Smooth muscle cell (in vitro differentiated cells): Measurements from ENCODE around the gene POLD3. TPM values are rescaled to one million over a fixed set of nuclear protein-coding genes. Genes with fewer than 3 reads are reported as not detected.

Experiments
- DNase-seq: peaks from one replicate; lab custom pipeline; 2025; ENCODE audit not compliant: unreplicated experiment; lab: John Stamatoyannopoulos, UW
- H2AFZ ChIP-seq: fragments of 200-600 bp; sonication (generic); 2 replicates; pipeline ENCODE4 v1.6.0; 2016; ENCODE audit warnings: antibody characterized with exemption, low read depth, mild to moderate bottlenecking
- H3F3A ChIP-seq: fragments of 200-600 bp; sonication (generic); 2 replicates; pipeline ENCODE4 v1.6.0; 2017; ENCODE audit warnings: antibody characterized with exemption, low read depth
- H3K27ac ChIP-seq: fragments of 200-600 bp; sonication (generic); 2 replicates; pipeline ENCODE4 v1.5.1; 2016; ENCODE audit warnings: low read depth, mild to moderate bottlenecking
- H3K27me3 ChIP-seq: fragments of 200-600 bp; sonication (generic); 2 replicates; pipeline ENCODE4 v1.6.1; 2016; ENCODE audit warnings: low read depth, mild to moderate bottlenecking
- H3K36me3 ChIP-seq: fragments of 200-600 bp; sonication (generic); 2 replicates; pipeline ENCODE4 v1.5.1; 2016; ENCODE audit warnings: low read depth
- H3K4me1 ChIP-seq: fragments of 200-600 bp; sonication (generic); 2 replicates; pipeline ENCODE4 v1.5.1; 2016; ENCODE audit warnings: low read depth
- H3K4me2 ChIP-seq: fragments of 200-600 bp; sonication (generic); 2 replicates; pipeline ENCODE4 v1.6.0; 2016; ENCODE audit warnings: mild to moderate bottlenecking
- H3K4me3 ChIP-seq: fragments of 200-600 bp; sonication (generic); 2 replicates; pipeline ENCODE4 v1.5.1; 2016; ENCODE audit warnings: mild to moderate bottlenecking
- H3K79me2 ChIP-seq: fragments of 200-600 bp; sonication (generic); 2 replicates; pipeline ENCODE4 v1.6.0; 2016; ENCODE audit warnings: low read depth, mild to moderate bottlenecking
- H3K9ac ChIP-seq: fragments of 200-600 bp; sonication (generic); 2 replicates; pipeline ENCODE4 v1.6.0; 2016; ENCODE audit warnings: low read depth
- H3K9me3 ChIP-seq: fragments of 200-600 bp; sonication (generic); replicated peaks from 2 replicates; pipeline ENCODE4 v1.5.1; 2016; ENCODE audit warnings: low read depth
- H4K20me1 ChIP-seq: fragments of 200-600 bp; sonication (generic); 2 replicates; pipeline ENCODE4 v1.6.0; 2016; ENCODE audit warnings: low read depth
- WGBS: methylation state at CpG from one replicate; pipeline ENCODE4 v1.1.7; 2016; ENCODE audit warnings: low lambda C conversion rate; 5-methylcytosine and 5-hydroxymethylcytosine counted together
- polyA plus RNA-seq: library from polyadenylated mRNA; unstranded; fragments of >200 nt; fragmentation: Nextera tagmentation; extraction: Ambion mirVana; gene quantifications from 2 replicates; pipeline ENCODE4 v1.2.1, GENCODE V29; 2016
- total RNA-seq: library from RNA; depleted of rRNA; stranded (reverse); fragments of >200 nt; gene quantifications from 2 replicates; pipeline ENCODE4 v1.2.3, GENCODE V29; 2014
- TF ChIP-seq, protein P1 (sequence below): fragments of 200-600 bp; sonication (generic); IDR thresholded peaks from 2 replicates; pipeline ENCODE4 v1.5.1; 2017; ENCODE audit warnings: borderline replicate concordance, mild to moderate bottlenecking, antibody characterized with exemption; ENCODE audit not compliant: insufficient read depth, poor library complexity, severe bottlenecking

POLD3 gene
- total and polyA plus RNA-seq, 2 experiments from 2014 or later, result 21.0 to 33.9 TPM

DNA sequence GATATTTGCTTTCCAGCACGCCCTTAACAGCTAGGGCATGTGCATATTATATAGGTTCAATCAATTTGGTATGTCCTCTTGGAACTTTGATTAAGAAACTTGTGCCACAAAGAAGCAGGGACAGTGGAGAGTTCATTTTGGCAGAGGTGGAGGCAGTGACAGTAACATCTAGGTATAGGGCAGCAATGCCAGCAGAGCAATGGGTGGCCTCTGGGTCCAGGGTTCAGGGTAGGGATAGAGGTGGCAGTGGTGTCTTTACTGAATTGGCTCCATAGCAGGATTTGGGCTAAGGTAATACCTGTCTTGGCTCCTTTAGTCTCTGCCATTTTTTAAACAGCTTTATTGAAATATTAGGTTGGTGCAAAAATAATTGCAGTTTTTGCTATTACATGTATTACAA is 24.4 kb upstream of the POLD3 start:
- Histone ChIP-seq H3K36me3 (no peaks in the 10 kb centered on the region), H4K20me1 (no peaks in the 10 kb centered on the region), H3K9ac (no peak overlapping the region), H3K4me3 (no peak overlapping the region), H2AFZ (no peak overlapping the region), H3K9me3 (no peaks in the 10 kb centered on the region), H3K4me2 (no peak overlapping the region), H3F3A (no peaks in the 10 kb centered on the region), H3K4me1 (no peaks in the 10 kb centered on the region), H3K27me3 (no peaks in the 10 kb centered on the region), H3K79me2 (no peaks in the 10 kb centered on the region), H3K27ac (no peak overlapping the region)
- TF ChIP-seq, protein P1, sequence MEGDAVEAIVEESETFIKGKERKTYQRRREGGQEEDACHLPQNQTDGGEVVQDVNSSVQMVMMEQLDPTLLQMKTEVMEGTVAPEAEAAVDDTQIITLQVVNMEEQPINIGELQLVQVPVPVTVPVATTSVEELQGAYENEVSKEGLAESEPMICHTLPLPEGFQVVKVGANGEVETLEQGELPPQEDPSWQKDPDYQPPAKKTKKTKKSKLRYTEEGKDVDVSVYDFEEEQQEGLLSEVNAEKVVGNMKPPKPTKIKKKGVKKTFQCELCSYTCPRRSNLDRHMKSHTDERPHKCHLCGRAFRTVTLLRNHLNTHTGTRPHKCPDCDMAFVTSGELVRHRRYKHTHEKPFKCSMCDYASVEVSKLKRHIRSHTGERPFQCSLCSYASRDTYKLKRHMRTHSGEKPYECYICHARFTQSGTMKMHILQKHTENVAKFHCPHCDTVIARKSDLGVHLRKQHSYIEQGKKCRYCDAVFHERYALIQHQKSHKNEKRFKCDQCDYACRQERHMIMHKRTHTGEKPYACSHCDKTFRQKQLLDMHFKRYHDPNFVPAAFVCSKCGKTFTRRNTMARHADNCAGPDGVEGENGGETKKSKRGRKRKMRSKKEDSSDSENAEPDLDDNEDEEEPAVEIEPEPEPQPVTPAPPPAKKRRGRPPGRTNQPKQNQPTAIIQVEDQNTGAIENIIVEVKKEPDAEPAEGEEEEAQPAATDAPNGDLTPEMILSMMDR, result no peak
- no peak for DNase-seq
- 84% methylated on average over 1 of the region's 1 CpG for WGBS

DNA sequence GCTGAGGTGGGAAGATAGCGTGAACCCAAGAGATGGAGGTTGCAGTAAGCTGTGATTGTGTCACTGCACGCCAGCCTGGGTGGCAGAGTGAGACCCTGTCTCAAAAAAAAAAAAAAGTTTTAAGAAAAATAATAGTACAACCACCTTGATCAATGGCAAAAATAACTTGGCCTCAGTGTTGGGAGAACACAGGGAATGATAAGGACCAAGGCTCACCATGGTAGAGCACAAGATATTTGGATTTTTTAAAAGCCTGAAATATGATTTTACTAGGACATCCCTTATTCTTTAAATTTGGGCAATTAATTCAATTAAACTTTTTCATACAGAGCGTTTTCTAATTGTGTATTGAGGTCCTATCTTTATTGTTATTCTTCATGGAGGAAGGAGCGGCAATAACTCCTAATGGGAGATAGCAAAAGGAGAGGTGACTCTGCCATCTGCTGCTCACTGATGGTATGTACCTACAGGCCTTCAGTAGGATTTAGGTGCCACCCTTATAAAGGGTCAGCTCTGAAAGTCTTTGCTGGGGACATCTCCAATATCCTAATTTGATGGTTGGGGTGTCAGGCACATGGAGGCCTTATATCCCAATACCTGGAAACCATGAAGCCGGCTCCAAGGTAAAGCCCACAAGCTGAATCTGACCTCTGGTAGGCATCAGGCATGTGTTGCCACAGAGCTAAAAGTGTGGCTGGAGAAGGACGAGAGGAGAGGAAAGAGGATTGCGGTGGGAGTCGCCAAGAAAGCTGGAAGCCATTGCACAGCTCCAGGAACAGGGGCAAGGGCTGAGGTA is 21.9 kb upstream of the POLD3 start:
- no peak overlapping the region for H3K4me3 ChIP-seq
- no peak overlapping the region for H3K4me2 ChIP-seq
- no peak overlapping the region for H3K9ac ChIP-seq
- H3K36me3 ChIP-seq, result no peaks in the 10 kb centered on the region
- no peaks in the 10 kb centered on the region for H3K9me3 ChIP-seq
- H3K27ac ChIP-seq, result no peak overlapping the region
- H4K20me1 ChIP-seq, result no peaks in the 10 kb centered on the region
- H2AFZ ChIP-seq, result no peak overlapping the region
- no peaks in the 10 kb centered on the region for H3K4me1 ChIP-seq
- no peaks in the 10 kb centered on the region for H3F3A ChIP-seq
- no peaks in the 10 kb centered on the region for H3K79me2 ChIP-seq
- DNase-seq, result no peak
- 62% methylated on average over 8 of the region's 8 CpGs for WGBS
- TF ChIP-seq, protein P1, result peak; percentile 70
- no peaks in the 10 kb centered on the region for H3K27me3 ChIP-seq

DNA sequence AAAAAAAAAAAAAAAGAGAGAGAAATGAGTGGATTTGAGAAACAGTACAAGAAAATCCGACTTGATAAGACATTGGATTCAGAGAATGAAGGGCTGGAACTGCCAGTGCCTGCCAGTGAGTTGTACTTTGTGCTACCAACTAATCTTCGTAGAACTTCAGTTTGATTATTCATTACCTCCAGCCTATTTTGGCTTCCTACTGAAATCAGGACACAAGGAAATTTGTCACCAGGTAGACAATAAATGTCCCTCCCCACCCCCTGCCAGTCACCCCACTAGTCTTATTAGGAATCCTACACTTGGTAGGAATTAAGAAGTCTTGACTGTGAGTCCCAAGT is 21.4 kb upstream of the POLD3 start:
- Histone ChIP-seq H3K9me3 (no peaks in the 10 kb centered on the region), H3K27ac (no peak overlapping the region), H2AFZ (no peak overlapping the region), H3K4me2 (no peak overlapping the region), H3K27me3 (no peaks in the 10 kb centered on the region), H4K20me1 (no peaks in the 10 kb centered on the region), H3K79me2 (no peaks in the 10 kb centered on the region), H3F3A (no peaks in the 10 kb centered on the region), H3K36me3 (no peaks in the 10 kb centered on the region), H3K4me3 (no peak overlapping the region), H3K9ac (no peak overlapping the region), H3K4me1 (no peaks in the 10 kb centered on the region)
- DNase-seq, result no peak
- TF ChIP-seq, protein P1, result no peak
- WGBS, result 86% methylated on average over 2 of the region's 2 CpGs

DNA sequence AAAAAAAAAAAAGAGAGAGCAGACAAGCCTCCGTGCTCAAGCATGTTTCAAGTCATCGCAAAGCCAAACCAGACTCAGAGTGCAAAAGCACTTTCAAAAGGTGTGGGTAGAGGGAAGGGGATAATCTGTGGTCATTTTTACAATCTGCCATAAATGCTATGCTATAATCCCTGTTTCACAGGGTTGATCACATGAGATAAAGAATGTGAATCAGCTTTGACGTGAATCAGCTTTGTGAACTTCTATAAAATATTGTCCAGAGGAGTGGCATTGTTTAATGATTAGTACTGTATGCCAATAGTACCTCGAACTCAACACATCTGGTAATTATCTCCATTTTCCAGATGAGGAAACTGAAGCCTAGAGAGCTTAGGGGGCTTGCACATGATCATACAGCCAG is 20.0 kb upstream of the POLD3 start:
- no peak overlapping the region for H3K4me2 ChIP-seq
- no peaks in the 10 kb centered on the region for H3K4me1 ChIP-seq
- no peaks in the 10 kb centered on the region for H3K79me2 ChIP-seq
- H3K4me3 ChIP-seq, result no peak overlapping the region
- H3K27ac ChIP-seq, result no peak overlapping the region
- no peaks in the 10 kb centered on the region for H3K27me3 ChIP-seq
- H3K36me3 ChIP-seq, result no peaks in the 10 kb centered on the region
- H2AFZ ChIP-seq, result no peak overlapping the region
- H3K9me3 ChIP-seq, result no peaks in the 10 kb centered on the region
- WGBS, result 71% methylated on average over 4 of the region's 4 CpGs
- TF ChIP-seq, protein P1, result no peak
- H3F3A ChIP-seq, result no peaks in the 10 kb centered on the region
- DNase-seq, result no peak
- no peaks in the 10 kb centered on the region for H4K20me1 ChIP-seq
- H3K9ac ChIP-seq, result no peak overlapping the region
